ENCODE measurements around the gene KIAA0753.

DNA sequence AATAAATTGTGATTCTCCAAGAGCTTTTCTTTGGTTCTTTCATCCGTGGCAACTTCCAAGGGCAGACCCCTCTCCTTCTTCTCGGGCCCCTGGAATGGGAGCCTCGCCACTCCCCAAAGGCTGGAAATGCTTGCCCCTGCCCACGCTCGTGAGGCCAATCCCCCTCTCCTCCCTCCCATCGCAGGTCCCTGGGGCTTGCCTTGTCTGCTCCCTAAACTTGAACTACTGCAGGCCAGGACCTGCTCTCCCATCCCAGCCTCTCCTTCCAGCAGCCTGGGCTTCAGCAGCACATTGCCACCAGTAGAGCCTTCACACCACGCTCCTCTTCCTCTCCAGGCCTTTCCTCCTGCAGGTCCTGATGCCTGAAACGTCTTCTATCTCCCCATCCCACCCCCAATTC lies 95.2 kb downstream of the KIAA0753 start:
- TF ChIP-seq, protein P1, sequence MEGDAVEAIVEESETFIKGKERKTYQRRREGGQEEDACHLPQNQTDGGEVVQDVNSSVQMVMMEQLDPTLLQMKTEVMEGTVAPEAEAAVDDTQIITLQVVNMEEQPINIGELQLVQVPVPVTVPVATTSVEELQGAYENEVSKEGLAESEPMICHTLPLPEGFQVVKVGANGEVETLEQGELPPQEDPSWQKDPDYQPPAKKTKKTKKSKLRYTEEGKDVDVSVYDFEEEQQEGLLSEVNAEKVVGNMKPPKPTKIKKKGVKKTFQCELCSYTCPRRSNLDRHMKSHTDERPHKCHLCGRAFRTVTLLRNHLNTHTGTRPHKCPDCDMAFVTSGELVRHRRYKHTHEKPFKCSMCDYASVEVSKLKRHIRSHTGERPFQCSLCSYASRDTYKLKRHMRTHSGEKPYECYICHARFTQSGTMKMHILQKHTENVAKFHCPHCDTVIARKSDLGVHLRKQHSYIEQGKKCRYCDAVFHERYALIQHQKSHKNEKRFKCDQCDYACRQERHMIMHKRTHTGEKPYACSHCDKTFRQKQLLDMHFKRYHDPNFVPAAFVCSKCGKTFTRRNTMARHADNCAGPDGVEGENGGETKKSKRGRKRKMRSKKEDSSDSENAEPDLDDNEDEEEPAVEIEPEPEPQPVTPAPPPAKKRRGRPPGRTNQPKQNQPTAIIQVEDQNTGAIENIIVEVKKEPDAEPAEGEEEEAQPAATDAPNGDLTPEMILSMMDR (conservative IDR thresholded peaks at IDR 0.05; ENCODE audit: low read length), result no peak
- no peak for TF ChIP-seq EZH2phosphoT487 (IDR thresholded peaks at IDR 0.05; ENCODE audit: borderline replicate concordance, low read depth, low read length)

Measured in OCI-LY7 (cell line).